Cardiac septum (tissue), 1 donor: Measurements from ENCODE around the gene SUDS3. TPM values are rescaled to one million over a fixed set of nuclear protein-coding genes. Genes with fewer than 3 reads are reported as not detected.

ENCODE experiments used
- DNase-seq: peaks from one replicate; pipeline ENCODE4 v3.0.0-alpha.2; 2020; ENCODE audit warnings: low spot score
- intact Hi-C: fragments of 100-400 bp; cut with DNase I; formaldehyde crosslinking; loops from one replicate; pipeline ENCODE4 v1.14.0; 2022
- total RNA-seq: library from RNA; stranded (reverse); fragmentation: NEBNext Ultra II Directional; extraction: Animal tissue kit (Norgen Biotek cat#: 25700); gene quantifications from one replicate; pipeline ENCODE4 v1.2.1, GENCODE V29; 2021
- donor health status: DM: no; HTN: no; CAD: no.

The SUDS3 gene
- total RNA-seq, 1 donor from 2014 or later: 25.4 TPM

GRCh38 chr12:118430516-118430915, 54.2 kb downstream of the SUDS3 start:
- intact Hi-C loops: no loop called here
- no peak for DNase-seq

- DNase-seq: no peak
- intact Hi-C loops: no loop called here
These were observed 56.6 kb downstream of the SUDS3 start for GRCh38 chr12:118432812-118433545.

GRCh38 chr12:118436002-118436730, 59.8 kb downstream of the SUDS3 start:
- no peak for DNase-seq
- intact Hi-C loops: loop anchor here (5.0 kb wide), 1 partner anchor 186 kb away; no protein-coding TSS in a partner anchor

GRCh38 chr12:118436986-118437385, 60.6 kb downstream of the SUDS3 start:
- DNase-seq: no peak
- intact Hi-C loops: loop anchor here (5.0 kb wide), 1 partner anchor 185 kb away; no protein-coding TSS in a partner anchor

GRCh38 chr12:118439068-118439467, 62.7 kb downstream of the SUDS3 start:
- intact Hi-C loops: loop anchor here (5.0 kb wide), 1 partner anchor 183 kb away; no protein-coding TSS in a partner anchor
- DNase-seq: no peak

GRCh38 chr12:118446247-118446646, 69.9 kb downstream of the SUDS3 start:
- DNase-seq: no peak
- intact Hi-C loops: no loop called here

- intact Hi-C loops: no loop called here
- no peak for DNase-seq
These were observed 70.8 kb downstream of the SUDS3 start for GRCh38 chr12:118447181-118447580.

GRCh38 chr12:118448341-118448740, 72.0 kb downstream of the SUDS3 start:
- no peak for DNase-seq
- intact Hi-C loops: no loop called here

- DNase-seq: no peak
- intact Hi-C loops: no loop called here
These were observed 79.0 kb downstream of the SUDS3 start for GRCh38 chr12:118455327-118455726.

- intact Hi-C loops: no loop called here
- DNase-seq: no peak
These were observed 80.4 kb downstream of the SUDS3 start for GRCh38 chr12:118456741-118457140.

- intact Hi-C loops: no loop called here
- no peak for DNase-seq
These were observed 82.8 kb downstream of the SUDS3 start for GRCh38 chr12:118459110-118459509.

- intact Hi-C loops: no loop called here
- no peak for DNase-seq
These were observed 87.3 kb downstream of the SUDS3 start for GRCh38 chr12:118463677-118464076.

GRCh38 chr12:118465706-118466105, 89.4 kb downstream of the SUDS3 start:
- intact Hi-C loops: no loop called here
- DNase-seq: no peak

Other genes with a start within 250 kb of the SUDS3 start
- 344 TPM for gene PEBP1, start 240.4 kb upstream of the SUDS3 start, total RNA-seq
- gene TAOK3, start 3.6 kb upstream of the SUDS3 start, total RNA-seq: 21.7 TPM